ENCODE data around the gene ARHGEF19. TPM values are rescaled to one million over a fixed set of nuclear protein-coding genes. Genes with fewer than 3 reads are reported as not detected.
A peak's percentile ranks its signal among the peaks of the same experiment; 100 is the strongest.

ARHGEF19 gene
- total RNA-seq, 2 donors from 2014 or later: 14.8 to 17.5 TPM

- no peaks in the 10 kb centered on the region for H3K4me1 ChIP-seq (ENCODE audit: control insufficient read depth, insufficient read depth, low read length)
- H3K27ac ChIP-seq (ENCODE audit: low read depth, low read length): no peak overlapping the region
- no peak overlapping the region for H3K27ac Mint-ChIP-seq
- no peak for DNase-seq
- no peaks in the 10 kb centered on the region for H3K9me3 Mint-ChIP-seq
- no peaks in the 10 kb centered on the region for H3K9me3 ChIP-seq (ENCODE audit: control insufficient read depth, low read length)
- H3K4me3 ChIP-seq (ENCODE audit: low read length): no peak overlapping the region
- no peaks in the 10 kb centered on the region for H3K36me3 ChIP-seq (ENCODE audit: control insufficient read depth, insufficient read depth, low read length)
- no peak for TF ChIP-seq CTCF (conservative IDR thresholded peaks at IDR 0.05)
- H3K4me3 Mint-ChIP-seq: no peak overlapping the region
- peaks cover 4% of the 10 kb centered on the region for H3K4me1 Mint-ChIP-seq
- no peaks in the 10 kb centered on the region for H3K36me3 Mint-ChIP-seq (ENCODE audit: low read depth)
- peaks cover 6% of the 10 kb centered on the region for H3K27me3 ChIP-seq (ENCODE audit: control insufficient read depth, insufficient read depth, low read length, poor library complexity, severe bottlenecking)
- 90 to 98% methylated on average over 9 to 11 of the region's 11 CpGs for WGBS, 2 experiments (ENCODE audit: insufficient coverage in 1 of 2, insufficient read length in 1 of 2)
- H3K27me3 Mint-ChIP-seq (ENCODE audit: insufficient read depth): peaks cover 4% of the 10 kb centered on the region
- H3K9ac ChIP-seq (ENCODE audit: extremely low read depth, low read length, poor library complexity, severe bottlenecking): no peak overlapping the region
Observed at GRCh38 chr1:16205334-16205671, 7.1 kb downstream of the ARHGEF19 start.

DNA sequence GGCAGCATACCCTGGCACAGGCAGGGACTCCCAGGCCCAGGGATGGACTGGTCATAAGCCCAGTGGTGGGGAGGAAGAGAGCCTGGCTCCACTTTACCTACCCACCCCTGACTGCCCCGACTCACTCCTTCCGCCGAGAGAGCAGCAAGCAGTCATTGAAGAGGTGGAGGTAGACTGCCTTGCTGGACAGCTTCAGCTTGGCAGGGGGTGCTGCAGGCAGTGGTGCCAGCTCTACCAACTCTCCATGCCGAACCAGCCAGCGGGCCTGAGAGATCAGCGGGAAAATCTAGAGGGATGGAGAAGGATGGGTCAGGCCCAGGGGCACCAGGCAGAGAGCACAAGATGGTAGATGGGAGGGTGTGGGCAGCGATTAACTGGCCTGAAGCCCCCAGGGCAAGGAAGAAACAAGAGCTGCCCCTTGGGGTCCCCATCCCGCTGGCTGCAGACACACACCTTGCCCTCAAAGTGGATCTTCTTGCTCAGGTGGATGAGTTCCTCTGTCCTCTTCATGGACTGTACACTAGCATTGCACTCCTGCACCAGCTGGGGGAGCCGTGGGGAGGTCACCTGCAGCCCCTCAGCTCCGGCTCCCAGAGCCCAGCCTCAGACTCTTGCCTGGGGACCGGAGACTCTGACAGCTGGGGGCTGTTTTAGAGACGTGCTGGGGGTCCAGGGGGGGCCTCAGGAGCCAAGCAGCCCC is 7.7 kb downstream of the ARHGEF19 start:
- Histone ChIP-seq H3K27me3 (ENCODE audit: control insufficient read depth, insufficient read depth, low read length, poor library complexity, severe bottlenecking) (peaks cover 6% of the 10 kb centered on the region), H3K36me3 (ENCODE audit: control insufficient read depth, insufficient read depth, low read length) (no peaks in the 10 kb centered on the region), H3K27ac (ENCODE audit: low read depth, low read length) (no peak overlapping the region), H3K4me1 (ENCODE audit: control insufficient read depth, insufficient read depth, low read length) (no peaks in the 10 kb centered on the region), H3K9me3 (ENCODE audit: control insufficient read depth, low read length) (no peaks in the 10 kb centered on the region), H3K9ac (ENCODE audit: extremely low read depth, low read length, poor library complexity, severe bottlenecking) (no peak overlapping the region), H3K4me3 (ENCODE audit: low read length) (no peak overlapping the region)
- no peaks in the 10 kb centered on the region for H3K9me3 Mint-ChIP-seq
- peak; percentile 72 for TF ChIP-seq CTCF (conservative IDR thresholded peaks at IDR 0.05)
- peak; percentile 88 for DNase-seq
- WGBS, 2 experiments (ENCODE audit: insufficient coverage in 1 of 2, insufficient read length in 1 of 2): 82 to 84% methylated on average over 8 to 12 of the region's 12 CpGs
- peaks cover 4% of the 10 kb centered on the region for H3K27me3 Mint-ChIP-seq (ENCODE audit: insufficient read depth)
- H3K4me1 Mint-ChIP-seq: peaks cover 4% of the 10 kb centered on the region
- no peaks in the 10 kb centered on the region for H3K36me3 Mint-ChIP-seq (ENCODE audit: low read depth)
- H3K4me3 Mint-ChIP-seq: no peak overlapping the region
- H3K27ac Mint-ChIP-seq: no peak overlapping the region

GRCh38 chr1:16204216-16204615 is 8.2 kb downstream of the ARHGEF19 start:
- H3K27me3 ChIP-seq (ENCODE audit: control insufficient read depth, insufficient read depth, low read length, poor library complexity, severe bottlenecking): peaks cover 6% of the 10 kb centered on the region
- no peak for TF ChIP-seq CTCF (conservative IDR thresholded peaks at IDR 0.05)
- DNase-seq: no peak
- H3K27ac ChIP-seq (ENCODE audit: low read depth, low read length): no peak overlapping the region
- no peak overlapping the region for H3K4me3 ChIP-seq (ENCODE audit: low read length)
- WGBS, 2 experiments (ENCODE audit: insufficient coverage in 1 of 2, insufficient read length in 1 of 2): 90 to 100% methylated on average over 2 of the region's 2 CpGs
- H3K27ac Mint-ChIP-seq: no peak overlapping the region
- no peak overlapping the region for H3K4me3 Mint-ChIP-seq
- H3K9ac ChIP-seq (ENCODE audit: extremely low read depth, low read length, poor library complexity, severe bottlenecking): no peak overlapping the region
- H3K27me3 Mint-ChIP-seq (ENCODE audit: insufficient read depth): peaks cover 4% of the 10 kb centered on the region
- H3K4me1 Mint-ChIP-seq: peaks cover 4% of the 10 kb centered on the region
- no peaks in the 10 kb centered on the region for H3K9me3 Mint-ChIP-seq
- no peaks in the 10 kb centered on the region for H3K36me3 Mint-ChIP-seq (ENCODE audit: low read depth)
- H3K36me3 ChIP-seq (ENCODE audit: control insufficient read depth, insufficient read depth, low read length): no peaks in the 10 kb centered on the region
- H3K9me3 ChIP-seq (ENCODE audit: control insufficient read depth, low read length): no peaks in the 10 kb centered on the region
- no peaks in the 10 kb centered on the region for H3K4me1 ChIP-seq (ENCODE audit: control insufficient read depth, insufficient read depth, low read length)
